ENCODE measurements around the gene SVEP1.

The SVEP1 gene

DNA sequence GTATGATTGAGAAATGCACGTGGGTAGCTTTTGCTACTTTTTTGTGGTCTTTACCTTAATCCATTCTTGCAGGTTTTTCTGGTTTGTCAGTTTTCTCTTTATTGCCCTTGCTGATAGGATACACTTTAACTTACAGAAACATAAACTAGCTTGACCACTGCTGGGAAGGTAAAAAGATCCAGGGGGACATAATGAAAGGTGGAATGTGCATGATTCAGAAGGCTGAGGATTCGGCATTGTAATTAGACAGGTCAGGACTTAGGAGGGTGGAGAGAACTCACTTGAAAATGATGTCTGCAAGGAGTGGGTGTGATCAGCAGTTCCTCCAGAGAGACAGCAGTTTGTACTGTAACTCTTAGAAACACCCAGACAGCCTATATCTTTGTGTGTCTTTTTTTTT lies 222.0 kb downstream of the SVEP1 start:
- no peak overlapping the region for H3K4me3 ChIP-seq (ENCODE audit: low read depth, low read length)
- DNase-seq = no peak
- no peaks in the 10 kb centered on the region for H3K27me3 ChIP-seq (replicated peaks)
- in situ Hi-C loops (cut with HindIII; ENCODE audit: low pct_ligation_motif_present, low sequenced_read_pairs) = no loop called here
- H3K36me3 ChIP-seq (replicated peaks) = no peaks in the 10 kb centered on the region
- H3K27ac ChIP-seq = no peak overlapping the region
- no peak for TF ChIP-seq CTCF (IDR thresholded peaks at IDR 0.05; ENCODE audit: low read depth, low read length, missing control alignments)

DNA sequence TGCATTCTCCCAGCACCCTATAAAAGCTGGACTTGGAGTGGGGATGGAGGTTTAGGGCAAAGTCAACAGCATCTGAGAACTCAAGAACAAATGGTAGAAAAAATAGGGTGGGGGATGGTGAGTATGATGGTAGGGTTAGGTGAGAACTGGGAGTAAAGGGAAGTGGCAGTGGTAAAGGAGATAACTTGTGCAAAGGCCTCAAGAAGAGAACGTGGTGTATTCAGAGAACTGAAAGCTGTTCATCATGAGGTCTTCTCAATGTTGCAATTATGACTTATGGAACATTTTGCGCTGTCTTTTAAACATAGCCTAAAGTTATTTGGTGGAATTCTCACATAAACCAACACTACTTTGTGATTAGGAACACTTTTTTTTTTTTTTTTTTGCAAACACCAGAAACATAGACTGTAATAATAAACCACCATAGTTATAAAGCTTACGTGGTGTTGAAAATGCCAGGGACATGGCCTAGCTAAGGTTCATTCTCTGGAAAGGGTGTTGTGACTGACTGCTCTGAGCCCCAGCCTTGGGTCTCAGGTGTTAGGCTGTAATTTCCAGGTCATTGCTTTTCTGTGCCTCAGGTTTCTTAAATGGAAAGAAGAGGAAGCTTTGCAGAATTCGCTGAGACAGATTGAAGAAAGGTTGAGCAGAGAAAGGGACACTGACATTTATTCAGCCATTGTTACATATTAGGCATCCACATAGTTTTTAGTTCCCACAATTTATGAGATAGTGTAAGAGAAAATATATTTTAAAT lies 222.7 kb downstream of the SVEP1 start:
- H3K27ac ChIP-seq = no peak overlapping the region
- no peak for TF ChIP-seq CTCF (IDR thresholded peaks at IDR 0.05; ENCODE audit: low read depth, low read length, missing control alignments)
- no peaks in the 10 kb centered on the region for H3K27me3 ChIP-seq (replicated peaks)
- H3K36me3 ChIP-seq (replicated peaks) = no peaks in the 10 kb centered on the region
- in situ Hi-C loops (cut with HindIII; ENCODE audit: low pct_ligation_motif_present, low sequenced_read_pairs) = no loop called here
- DNase-seq = no peak
- no peak overlapping the region for H3K4me3 ChIP-seq (ENCODE audit: low read depth, low read length)

GRCh38 chr9:110355911-110356310 lies 223.6 kb downstream of the SVEP1 start:
- no peak for TF ChIP-seq CTCF (IDR thresholded peaks at IDR 0.05; ENCODE audit: low read depth, low read length, missing control alignments)
- DNase-seq = no peak
- no peak overlapping the region for H3K4me3 ChIP-seq (ENCODE audit: low read depth, low read length)
- H3K27ac ChIP-seq = no peak overlapping the region
- H3K27me3 ChIP-seq (replicated peaks) = no peaks in the 10 kb centered on the region
- no peaks in the 10 kb centered on the region for H3K36me3 ChIP-seq (replicated peaks)
- in situ Hi-C loops (cut with HindIII; ENCODE audit: low pct_ligation_motif_present, low sequenced_read_pairs) = no loop called here

- no peak for TF ChIP-seq CTCF (IDR thresholded peaks at IDR 0.05; ENCODE audit: low read depth, low read length, missing control alignments)
- H3K27me3 ChIP-seq (replicated peaks) = no peaks in the 10 kb centered on the region
- H3K27ac ChIP-seq = peak overlapping the region; percentile 24
- DNase-seq = peak; percentile 65
- in situ Hi-C loops (cut with HindIII; ENCODE audit: low pct_ligation_motif_present, low sequenced_read_pairs) = no loop called here
- H3K4me3 ChIP-seq (ENCODE audit: low read depth, low read length) = no peak overlapping the region
- no peaks in the 10 kb centered on the region for H3K36me3 ChIP-seq (replicated peaks)
These were observed 228.5 kb downstream of the SVEP1 start for GRCh38 chr9:110351009-110351467.

DNA sequence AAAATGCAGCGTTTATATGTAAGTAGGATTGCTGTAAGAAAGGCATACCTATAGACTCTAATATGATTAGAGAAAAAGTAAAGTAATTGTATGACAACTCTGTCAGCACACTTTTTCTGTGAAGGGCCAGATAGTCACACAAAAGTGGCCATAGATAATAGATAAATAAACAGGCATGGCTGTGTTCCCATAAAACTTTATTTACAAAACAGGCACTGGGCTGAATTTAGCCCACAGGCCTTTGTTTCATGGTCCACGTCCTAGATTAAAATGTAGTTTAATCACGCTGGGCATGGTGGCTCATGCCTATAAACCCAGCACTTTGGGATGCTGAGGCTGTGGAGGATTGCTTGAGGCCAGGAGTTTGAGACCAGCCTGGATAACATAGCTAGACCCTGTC lies 233.2 kb downstream of the SVEP1 start:
- DNase-seq = no peak
- in situ Hi-C loops (cut with HindIII; ENCODE audit: low pct_ligation_motif_present, low sequenced_read_pairs) = no loop called here
- no peak for TF ChIP-seq CTCF (IDR thresholded peaks at IDR 0.05; ENCODE audit: low read depth, low read length, missing control alignments)

DNA sequence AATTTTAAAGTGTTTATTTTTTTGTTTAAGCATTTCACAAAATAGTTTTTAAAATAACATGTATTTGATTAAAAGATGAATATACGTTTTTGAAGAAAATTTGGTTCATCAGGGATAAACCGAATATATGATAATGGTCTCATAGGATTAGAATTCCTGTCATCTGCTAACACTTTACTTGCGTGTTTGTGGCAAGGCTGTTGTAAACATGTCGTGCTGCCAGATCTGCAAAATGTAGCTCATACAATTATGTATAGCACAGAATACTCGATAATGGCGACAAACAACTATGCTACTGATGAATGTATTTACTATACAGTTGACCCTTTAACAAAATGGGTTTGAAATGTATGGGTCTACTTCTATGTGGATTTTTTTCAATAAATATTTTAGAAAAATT lies 234.7 kb downstream of the SVEP1 start:
- Histone ChIP-seq H3K27me3 (replicated peaks) (no peaks in the 10 kb centered on the region), H3K27ac (no peak overlapping the region), H3K4me3 (ENCODE audit: low read depth, low read length) (no peak overlapping the region), H3K36me3 (replicated peaks) (no peaks in the 10 kb centered on the region)
- no peak for TF ChIP-seq CTCF (IDR thresholded peaks at IDR 0.05; ENCODE audit: low read depth, low read length, missing control alignments)
- in situ Hi-C loops (cut with HindIII; ENCODE audit: low pct_ligation_motif_present, low sequenced_read_pairs) = no loop called here
- no peak for DNase-seq

More for the DNA sequence above, 233.2 kb downstream of the SVEP1 start:
- Histone ChIP-seq H3K4me3 (ENCODE audit: low read depth, low read length) (no peak overlapping the region), H3K27me3 (replicated peaks) (no peaks in the 10 kb centered on the region), H3K36me3 (replicated peaks) (no peaks in the 10 kb centered on the region), H3K27ac (no peak overlapping the region)

Measured in brain microvascular endothelial cell (primary cell).